C4-2B (cell line): ENCODE data around the gene BLVRA.
"Not testable (repeated sequence)": the region's sequence is repeated elsewhere in the genome, so short reads cannot be mapped to it uniquely, and the experiment has no call there.

Source experiments
- H3K27ac ChIP-seq: fragments of 450-650 bp; 2 replicates; pipeline ENCODE4 v1.5.1; 2017
- ZFX ChIP-seq: fragments of 450-650 bp; IDR thresholded peaks from 2 replicates; pipeline ENCODE4 v1.6.1; 2017
- TF ChIP-seq, protein P1 (sequence below): fragments of 450-650 bp; conservative IDR thresholded peaks from 2 replicates; pipeline ENCODE4 v1.5.1; 2017; ENCODE audit warnings: mild to moderate bottlenecking

The BLVRA gene

DNA sequence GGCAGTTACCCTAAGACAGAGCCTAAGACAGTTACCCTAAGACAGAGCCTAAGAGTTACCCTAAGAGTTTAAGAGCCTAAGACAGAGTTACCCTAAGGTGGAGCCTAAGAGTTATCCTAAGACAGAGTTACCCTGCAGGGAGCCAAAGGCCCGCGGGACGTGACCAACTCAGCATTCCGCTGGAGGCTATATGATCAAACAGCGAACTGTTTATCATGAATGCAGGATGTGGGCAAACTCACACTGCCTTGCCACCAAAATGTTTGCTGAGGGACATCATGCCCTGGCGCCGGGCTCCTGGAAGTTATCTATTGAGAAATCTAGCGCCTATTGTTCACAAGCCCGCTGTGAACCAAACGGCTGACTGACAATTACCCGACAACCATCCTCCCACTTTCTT is 49.9 kb downstream of the BLVRA start:
- no peak overlapping the region for H3K27ac ChIP-seq
- TF ChIP-seq ZFX: no peak
- TF ChIP-seq, protein P1, sequence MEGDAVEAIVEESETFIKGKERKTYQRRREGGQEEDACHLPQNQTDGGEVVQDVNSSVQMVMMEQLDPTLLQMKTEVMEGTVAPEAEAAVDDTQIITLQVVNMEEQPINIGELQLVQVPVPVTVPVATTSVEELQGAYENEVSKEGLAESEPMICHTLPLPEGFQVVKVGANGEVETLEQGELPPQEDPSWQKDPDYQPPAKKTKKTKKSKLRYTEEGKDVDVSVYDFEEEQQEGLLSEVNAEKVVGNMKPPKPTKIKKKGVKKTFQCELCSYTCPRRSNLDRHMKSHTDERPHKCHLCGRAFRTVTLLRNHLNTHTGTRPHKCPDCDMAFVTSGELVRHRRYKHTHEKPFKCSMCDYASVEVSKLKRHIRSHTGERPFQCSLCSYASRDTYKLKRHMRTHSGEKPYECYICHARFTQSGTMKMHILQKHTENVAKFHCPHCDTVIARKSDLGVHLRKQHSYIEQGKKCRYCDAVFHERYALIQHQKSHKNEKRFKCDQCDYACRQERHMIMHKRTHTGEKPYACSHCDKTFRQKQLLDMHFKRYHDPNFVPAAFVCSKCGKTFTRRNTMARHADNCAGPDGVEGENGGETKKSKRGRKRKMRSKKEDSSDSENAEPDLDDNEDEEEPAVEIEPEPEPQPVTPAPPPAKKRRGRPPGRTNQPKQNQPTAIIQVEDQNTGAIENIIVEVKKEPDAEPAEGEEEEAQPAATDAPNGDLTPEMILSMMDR: no peak

DNA sequence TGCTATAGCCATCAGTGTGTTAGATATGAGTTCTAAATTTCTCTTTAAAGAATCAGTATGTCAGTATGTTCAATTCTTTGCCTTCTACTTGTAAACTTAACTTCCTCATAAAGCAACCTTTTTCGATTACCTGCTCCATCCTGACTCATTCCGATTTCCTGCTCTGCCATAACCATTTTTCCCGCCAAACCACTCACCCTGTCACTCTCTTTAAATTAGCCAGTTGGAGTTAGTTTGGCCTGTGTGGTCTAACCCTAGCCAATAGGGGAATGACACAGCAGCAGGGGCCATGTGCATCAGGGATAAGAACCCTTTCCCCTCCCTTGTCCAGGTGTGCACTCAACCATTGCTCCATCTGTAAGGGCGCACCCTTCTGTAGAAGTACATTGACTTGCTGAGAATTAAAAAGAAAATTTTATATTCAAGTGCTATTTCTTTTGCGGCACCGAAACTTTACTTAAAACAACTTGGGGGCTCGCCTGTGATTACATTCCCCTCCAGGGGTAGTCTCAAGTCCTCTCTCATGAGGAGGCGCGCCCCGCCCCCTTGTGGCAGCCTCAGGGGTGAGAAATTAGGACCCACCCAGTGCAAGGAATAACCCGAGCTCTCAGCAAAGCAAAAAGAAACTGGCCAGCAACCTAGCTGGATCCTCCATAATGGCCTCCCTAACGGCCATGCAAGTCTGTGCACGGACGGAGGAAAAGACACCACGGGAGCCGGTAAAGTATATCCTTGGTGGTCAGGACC is 51.9 kb downstream of the BLVRA start:
- not testable (repeated sequence) for H3K27ac ChIP-seq
- TF ChIP-seq, protein P1: peak; percentile 76

DNA sequence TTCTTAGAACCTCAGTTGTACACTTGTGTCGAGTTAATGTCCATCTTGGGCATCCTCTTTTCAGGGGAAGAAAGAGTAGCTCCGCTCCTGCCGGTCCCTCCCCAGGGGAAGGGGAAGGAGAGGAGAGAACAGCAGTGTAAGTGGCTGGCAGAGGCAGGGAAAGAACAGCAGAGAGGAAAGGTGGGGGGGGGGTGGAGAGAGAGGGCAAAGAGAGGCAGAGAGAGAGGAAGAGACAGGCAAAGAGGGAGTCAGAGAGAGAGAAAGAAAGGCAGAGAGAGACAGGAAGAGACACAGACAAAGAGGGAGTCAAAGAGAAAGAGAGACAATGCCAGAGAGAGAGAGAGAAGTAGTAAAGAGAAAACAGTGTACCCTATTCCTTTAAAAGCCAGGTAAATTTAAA is 56.9 kb downstream of the BLVRA start:
- H3K27ac ChIP-seq: no peak overlapping the region
- no peak for TF ChIP-seq ZFX
- TF ChIP-seq, protein P1: no peak

DNA sequence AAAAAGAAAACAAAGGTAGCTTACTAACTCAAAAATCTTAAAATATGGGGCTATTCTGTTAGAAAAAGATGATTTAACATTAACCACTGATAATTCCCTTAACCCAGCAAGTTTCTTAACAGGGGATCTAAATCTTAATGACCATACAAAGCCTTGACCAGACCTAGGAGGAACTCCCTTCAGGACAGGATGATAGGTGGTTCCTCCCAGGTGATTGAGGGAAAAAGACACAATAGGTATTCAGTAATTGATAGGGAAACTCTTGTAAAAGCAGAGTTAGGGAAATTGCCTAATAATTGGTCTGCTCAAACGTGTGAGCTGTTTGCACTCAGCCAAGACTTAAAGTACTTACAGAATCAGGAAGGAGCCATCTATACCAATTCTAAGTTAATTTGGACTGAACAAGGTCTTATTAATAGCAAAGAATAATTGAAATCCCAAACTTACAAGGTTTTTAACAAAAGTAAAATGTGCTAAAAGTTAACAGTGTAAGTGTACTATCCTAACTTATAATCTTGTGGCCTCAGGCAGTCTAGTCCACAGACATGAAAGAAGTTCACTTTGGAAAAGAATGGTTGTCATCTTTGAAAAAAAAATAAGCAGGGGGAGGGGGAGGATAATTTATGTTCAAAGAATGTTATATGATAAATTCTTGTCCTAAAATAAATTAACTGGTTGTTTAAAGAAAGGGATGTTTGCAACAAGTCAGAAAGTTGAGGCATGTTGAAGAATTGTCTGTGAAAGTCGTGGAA is 57.7 kb downstream of the BLVRA start:
- not testable (repeated sequence) for H3K27ac ChIP-seq

DNA sequence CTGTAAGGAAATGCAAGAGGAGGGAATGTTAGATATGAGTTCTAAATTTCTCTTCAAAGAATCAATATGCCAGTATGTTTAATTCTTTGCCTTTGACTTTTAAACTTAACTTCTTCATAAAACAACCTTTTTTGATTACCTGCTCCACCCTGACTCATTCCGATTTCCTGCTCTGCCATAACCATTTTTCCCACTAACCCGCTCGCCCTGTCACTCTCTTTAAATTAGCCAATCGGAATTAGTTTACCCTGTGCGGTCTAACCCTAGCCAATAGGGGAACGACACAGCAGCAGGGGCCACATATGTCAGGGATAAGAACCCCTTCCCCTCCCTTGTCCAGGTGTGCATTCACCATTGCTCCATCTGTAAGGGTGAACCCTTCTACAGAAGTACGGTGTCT is 64.9 kb downstream of the BLVRA start:
- not testable (repeated sequence) for H3K27ac ChIP-seq

DNA sequence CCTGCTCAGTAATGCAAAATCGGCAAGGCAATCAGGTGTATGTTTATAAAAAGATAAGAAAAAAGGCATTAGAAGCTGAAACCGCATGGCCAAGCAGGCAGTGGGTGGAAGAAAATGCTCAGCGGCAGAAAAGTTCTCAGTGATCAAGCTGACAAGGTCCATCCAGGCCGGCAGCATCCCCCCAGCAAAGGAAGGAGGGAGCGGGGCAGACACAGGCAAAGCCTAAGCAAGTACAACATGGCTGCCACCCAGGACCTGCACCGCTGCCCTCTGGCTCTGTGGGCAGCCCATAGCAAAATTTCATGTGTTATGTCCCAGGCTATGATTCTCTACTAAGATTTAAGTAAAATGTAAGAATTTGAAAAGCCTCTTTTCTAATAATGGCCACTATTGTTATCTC is 65.5 kb downstream of the BLVRA start:
- no peak overlapping the region for H3K27ac ChIP-seq
- no peak for TF ChIP-seq ZFX
- TF ChIP-seq, protein P1: no peak

DNA sequence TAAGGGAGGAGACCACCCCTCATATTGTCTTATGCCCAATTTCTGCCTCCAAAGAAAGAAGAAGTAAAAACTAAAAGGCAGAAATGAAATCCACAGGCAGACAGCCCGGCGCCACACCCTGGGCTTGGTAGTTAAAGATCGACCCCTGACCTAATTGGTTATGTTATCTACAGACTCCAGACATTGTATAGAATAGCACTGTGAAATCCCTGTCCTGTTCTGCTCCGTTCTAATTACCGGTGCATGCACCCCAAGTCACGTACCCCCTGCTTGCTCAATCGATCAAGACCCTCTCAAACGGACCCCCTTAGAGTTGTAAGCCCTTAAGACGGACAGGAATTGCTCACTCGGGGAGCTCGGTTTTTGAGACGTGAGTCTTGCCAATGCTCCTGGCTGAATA is 66.0 kb downstream of the BLVRA start:
- H3K27ac ChIP-seq: not testable (repeated sequence)

DNA sequence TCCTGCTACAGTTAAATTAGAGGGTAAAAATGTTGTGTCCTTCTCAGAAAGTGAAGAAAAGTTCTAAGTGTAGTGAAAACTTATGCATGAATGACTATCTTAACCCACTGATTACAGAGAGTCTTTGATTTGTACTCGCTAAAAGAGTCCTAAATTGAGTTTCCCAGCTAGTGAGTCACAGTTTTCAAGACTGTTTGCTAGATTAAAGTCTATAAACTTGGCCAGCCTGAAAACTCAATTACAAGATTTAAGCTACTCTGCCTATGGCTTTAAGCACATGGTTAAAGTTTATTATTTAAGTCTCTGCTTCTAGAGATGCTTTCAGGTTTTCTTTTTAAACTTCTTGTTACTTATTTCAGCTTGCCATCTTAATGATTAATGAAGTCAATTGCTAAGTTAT is 66.5 kb downstream of the BLVRA start:
- H3K27ac ChIP-seq: no peak overlapping the region
- TF ChIP-seq, protein P1: no peak
- TF ChIP-seq ZFX: no peak

DNA sequence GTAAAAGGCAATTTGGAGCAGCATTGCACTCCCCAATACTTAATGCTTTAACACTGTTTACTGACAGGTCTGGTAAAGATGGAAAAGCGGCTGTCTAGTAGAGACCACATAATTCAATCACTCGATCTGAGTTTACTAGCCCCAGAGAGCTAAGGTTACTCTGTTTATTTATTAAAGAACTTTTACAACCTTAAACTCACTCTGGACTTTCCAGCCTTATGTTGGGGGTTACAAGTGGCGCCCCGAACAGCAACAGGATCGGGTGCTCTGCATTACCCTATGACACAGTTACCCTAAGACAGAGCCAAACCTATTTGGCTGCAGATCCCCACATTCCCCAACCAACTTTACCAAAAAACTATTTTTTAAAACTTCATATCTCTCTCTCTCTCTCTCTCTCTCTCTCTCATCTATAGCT is 66.9 kb downstream of the BLVRA start:
- TF ChIP-seq, protein P1: no peak
- no peak for TF ChIP-seq ZFX

DNA sequence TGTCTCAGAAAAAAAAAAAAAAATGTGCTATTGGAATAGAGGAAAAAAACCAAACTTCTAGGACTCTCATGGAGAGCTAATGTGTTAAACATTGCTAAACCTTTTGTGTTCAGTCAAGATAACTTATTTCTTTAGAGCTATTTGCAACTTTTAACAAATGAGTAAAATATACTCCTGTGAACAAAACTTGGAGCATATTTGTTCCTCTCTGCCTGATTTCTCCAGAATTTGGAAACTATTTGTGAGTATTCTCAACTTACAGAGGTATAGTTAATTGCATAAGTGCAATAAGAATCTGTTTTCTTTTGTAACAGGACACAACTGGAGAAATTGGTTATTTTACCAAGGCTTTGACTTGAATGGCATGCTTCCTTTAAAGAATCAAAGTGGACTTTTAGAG is 72.4 kb downstream of the BLVRA start:
- not testable (repeated sequence) for H3K27ac ChIP-seq

More for the DNA sequence above, 66.9 kb downstream of the BLVRA start:
- no peak overlapping the region for H3K27ac ChIP-seq
